ENCODE measurements around the gene GPR156.

Gene GPR156

GRCh38 chr3:120192159-120192558, 92.9 kb downstream of the GPR156 start:
- peak; percentile 71 for DNase-seq

GRCh38 chr3:120182613-120183511, 102.2 kb downstream of the GPR156 start:
- peak; percentile 59 for DNase-seq

GRCh38 chr3:120181632-120182031, 103.4 kb downstream of the GPR156 start:
- DNase-seq, result no peak

GRCh38 chr3:120180731-120181412, 104.2 kb downstream of the GPR156 start:
- no peak for DNase-seq

GRCh38 chr3:120177707-120178306, 107.2 kb downstream of the GPR156 start:
- DNase-seq, result peak; percentile 45

GRCh38 chr3:120177151-120177550, 107.9 kb downstream of the GPR156 start:
- DNase-seq, result peak; percentile 91

- DNase-seq, result no peak
These were observed 110.0 kb downstream of the GPR156 start for GRCh38 chr3:120174811-120175539.

GRCh38 chr3:120173056-120173675, 111.9 kb downstream of the GPR156 start:
- peak; percentile 36 for DNase-seq

- DNase-seq, result peak; percentile 83
These were observed 113.0 kb downstream of the GPR156 start for GRCh38 chr3:120172070-120172469.

GRCh38 chr3:120171134-120171873, 113.7 kb downstream of the GPR156 start:
- DNase-seq, result no peak

- peak; percentile 74 for DNase-seq
These were observed 114.8 kb downstream of the GPR156 start for GRCh38 chr3:120170223-120170622.

- DNase-seq, result no peak
These were observed 115.6 kb downstream of the GPR156 start for GRCh38 chr3:120169407-120169806.

GRCh38 chr3:120168611-120169010, 116.4 kb downstream of the GPR156 start:
- DNase-seq, result no peak

- DNase-seq, result no peak
These were observed 117.0 kb downstream of the GPR156 start for GRCh38 chr3:120168038-120168437.

GRCh38 chr3:120167488-120167887, 117.5 kb downstream of the GPR156 start:
- DNase-seq, result no peak

GRCh38 chr3:120163816-120164215, 121.2 kb downstream of the GPR156 start:
- DNase-seq, result no peak

- DNase-seq, result no peak
These were observed 122.0 kb downstream of the GPR156 start for GRCh38 chr3:120163026-120163425.

- peak; percentile 85 for DNase-seq
These were observed 122.6 kb downstream of the GPR156 start for GRCh38 chr3:120162400-120162799.

- no peak for DNase-seq
These were observed 123.1 kb downstream of the GPR156 start for GRCh38 chr3:120161902-120162301.

- DNase-seq, result peak; percentile 100
These were observed 125.0 kb downstream of the GPR156 start for GRCh38 chr3:120160050-120160449.

- no peak for DNase-seq
These were observed 127.3 kb downstream of the GPR156 start for GRCh38 chr3:120157681-120158080.

- no peak for DNase-seq
These were observed 127.9 kb downstream of the GPR156 start for GRCh38 chr3:120157113-120157512.
